GM18499 (cell line): ENCODE results near the gene SFI1.
"Not testable (repeated sequence)": the region's sequence is repeated elsewhere in the genome, so short reads cannot be mapped to it uniquely, and the experiment has no call there.

Source experiments
- ATAC-seq: cut with Tn5 transposase; IDR thresholded peaks from one replicate; pipeline ENCODE4 v1.9.1; 2021; ENCODE audit warnings: moderate number of reproducible peaks; ENCODE audit not compliant: insufficient read depth, unreplicated experiment

Gene SFI1

DNA sequence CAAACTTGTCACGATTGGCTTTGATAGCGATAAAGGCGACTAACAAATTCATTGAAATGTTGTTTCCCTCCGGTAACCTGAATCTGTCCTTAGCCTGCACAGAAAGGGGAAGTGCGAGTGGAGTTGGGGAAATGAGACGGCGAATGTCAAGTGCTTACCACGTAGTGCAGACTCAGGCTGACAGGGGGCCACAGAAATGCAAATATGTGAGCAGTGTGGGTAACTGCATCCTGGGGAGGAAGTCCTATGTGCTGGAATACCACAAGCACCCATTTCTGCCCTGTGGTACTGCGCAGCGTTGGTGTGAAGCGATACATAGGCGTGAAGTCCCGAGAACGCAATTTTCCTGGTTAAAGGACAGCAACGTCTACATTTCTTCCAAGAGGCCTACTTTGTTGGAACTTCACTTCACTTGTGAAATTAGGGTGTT is 5.8 kb upstream of the SFI1 start:
- ATAC-seq = no peak

DNA sequence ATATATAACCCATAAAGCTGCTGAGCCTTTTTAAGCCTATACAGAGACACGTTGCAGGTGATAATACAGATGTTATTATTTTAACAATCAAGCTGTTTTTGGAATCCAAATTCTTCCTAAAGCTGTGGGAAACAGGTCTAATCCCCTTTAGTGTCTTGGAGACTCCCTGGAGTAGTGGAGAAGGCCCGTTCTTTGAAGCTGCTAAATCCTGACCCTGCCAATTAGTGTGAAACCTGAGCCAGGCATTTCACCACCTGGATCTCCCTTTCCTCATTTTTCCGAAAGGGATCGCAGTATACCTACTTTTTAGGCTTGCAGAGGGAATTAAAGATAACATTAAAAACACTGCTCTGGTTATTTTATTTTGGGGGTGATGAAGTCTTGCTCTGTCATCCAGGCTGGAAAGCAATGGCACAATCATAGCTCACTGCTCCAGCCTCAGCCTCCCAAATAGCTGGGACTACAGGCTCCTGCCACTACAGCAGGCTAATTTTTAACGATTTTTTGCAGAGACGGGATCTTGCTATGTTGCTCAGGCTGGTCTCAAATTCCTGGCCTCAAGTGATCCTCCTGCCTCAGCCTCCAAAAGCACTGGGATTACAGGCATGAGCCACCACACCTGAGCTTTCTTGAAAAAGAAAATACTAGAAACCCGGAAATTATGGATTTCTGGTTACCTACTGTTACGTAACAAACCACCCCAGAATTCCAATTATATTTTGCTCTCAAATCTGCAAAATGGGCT is 4.9 kb upstream of the SFI1 start:
- ATAC-seq = no peak

DNA sequence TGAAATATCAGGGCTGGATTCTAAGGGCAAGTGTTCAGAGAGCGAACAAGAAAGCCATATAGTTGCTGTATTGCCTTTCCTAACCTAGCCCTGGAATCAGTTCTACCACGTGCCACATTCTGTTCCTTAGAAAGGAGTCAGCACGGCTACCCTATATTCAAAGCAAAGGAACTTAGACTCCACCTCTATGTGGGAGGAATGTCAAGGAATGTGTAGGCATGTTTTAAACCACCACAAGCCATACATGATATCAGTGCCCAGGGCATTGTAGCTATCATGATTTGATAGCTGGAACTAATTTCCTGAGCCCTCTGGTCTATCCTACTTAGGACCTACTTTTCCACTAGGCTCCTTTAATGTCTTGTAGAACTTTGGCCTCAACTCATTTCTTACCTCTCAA is 4.2 kb upstream of the SFI1 start:
- no peak for ATAC-seq

GRCh38 chr22:31493355-31493754 is 3.0 kb upstream of the SFI1 start:
- not testable (repeated sequence) for ATAC-seq

- ATAC-seq = no peak
Measured at GRCh38 chr22:31495343-31495742, 993 bp upstream of the SFI1 start.

DNA sequence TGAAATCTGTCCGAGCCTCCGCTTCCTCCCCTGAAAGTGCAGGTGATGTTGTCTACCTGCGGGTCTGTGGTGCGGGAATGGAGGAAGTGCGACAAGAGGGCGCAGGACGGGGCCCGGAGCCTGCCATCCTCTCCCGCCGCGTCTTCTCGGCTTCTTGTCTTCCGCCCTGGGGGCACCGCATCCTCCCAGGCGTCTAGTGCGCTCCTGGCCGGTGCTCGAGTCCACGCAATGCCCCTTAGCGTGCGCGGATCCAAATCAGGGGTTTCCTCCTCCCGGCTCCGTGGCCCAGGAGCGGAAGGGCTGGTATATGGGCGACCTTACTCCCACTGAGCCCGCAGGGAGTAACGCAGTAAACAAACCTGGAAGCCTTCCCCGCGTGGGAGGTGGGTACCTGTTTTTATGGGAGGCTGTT is 405 bp downstream of the SFI1 start:
- ATAC-seq = no peak

DNA sequence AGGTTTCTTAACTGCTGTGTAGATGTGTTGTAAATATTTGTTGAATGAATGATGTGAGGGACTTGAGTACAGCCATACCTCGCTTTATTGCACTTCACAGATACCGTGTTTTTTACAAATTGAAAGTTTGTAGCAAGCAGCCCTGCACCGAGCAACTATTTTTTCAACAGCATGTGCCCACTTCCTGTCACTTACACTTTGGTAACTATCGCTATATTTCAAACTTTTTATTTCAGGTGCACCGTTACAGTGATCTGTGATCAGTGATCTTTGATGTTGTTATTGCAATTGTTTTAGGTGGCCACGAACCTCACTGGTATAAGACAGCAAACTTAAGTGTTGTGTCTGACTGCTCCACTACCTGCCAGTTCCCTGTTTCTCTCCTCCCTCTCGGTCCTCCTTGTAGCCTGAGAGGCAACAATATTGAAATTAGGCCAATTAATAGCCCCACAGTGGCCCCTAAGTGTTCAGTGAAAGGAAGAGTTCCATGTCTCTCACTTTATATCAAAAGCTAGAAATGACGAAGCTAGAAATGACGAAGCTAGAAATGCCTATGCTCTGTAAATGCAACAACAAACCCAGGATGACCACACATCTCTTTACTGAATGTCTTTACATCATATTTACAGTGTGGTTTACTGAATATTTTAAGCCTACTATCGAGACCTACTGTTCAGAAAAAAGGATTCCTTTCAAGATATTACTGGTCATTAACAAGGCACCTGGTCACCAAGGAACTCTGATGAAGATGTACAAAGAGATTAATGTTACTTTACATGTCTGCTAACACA is 1.0 kb downstream of the SFI1 start:
- ATAC-seq = no peak

DNA sequence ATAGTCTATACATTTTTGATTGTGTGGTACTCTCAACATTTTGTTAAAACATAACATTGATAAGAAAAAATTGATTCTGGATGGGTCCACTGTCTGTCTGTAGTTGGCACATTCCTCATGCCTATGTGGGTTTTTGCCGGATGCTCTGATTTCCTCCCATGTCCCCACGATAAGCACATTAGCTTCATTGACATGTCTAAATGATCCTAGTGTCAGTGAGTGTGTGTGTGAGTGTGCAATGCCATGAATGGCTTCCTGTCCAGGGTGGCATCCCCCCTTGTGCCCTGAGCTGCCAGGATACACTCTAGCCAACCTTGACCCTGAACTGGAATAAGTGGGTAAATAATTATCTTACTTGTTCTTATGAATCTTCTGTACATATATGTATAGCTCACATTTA is 5.4 kb downstream of the SFI1 start:
- ATAC-seq = no peak

- ATAC-seq = no peak
Measured at GRCh38 chr22:31503211-31503964, 7.1 kb downstream of the SFI1 start.

DNA sequence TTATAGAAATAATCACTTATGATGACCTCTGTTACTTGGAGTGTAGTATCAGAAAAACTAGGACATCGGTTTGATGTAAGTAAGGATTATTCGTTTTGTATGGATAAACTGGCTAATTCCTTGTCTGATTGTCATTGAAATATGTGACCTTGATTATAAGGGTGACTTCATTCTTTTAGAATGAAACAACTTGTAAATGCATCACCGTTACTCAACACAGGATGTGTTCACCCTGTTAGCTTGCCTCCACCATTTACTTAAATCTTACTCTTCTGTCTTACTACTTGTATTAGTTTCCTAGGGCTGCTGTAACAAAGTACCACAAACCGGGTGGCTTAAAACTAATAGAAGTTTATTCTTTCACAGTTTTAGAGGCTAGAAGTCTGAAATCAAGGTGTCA is 7.9 kb downstream of the SFI1 start:
- ATAC-seq = no peak

- ATAC-seq = not testable (repeated sequence)
Measured at GRCh38 chr22:31507517-31507916, 11.2 kb downstream of the SFI1 start.

DNA sequence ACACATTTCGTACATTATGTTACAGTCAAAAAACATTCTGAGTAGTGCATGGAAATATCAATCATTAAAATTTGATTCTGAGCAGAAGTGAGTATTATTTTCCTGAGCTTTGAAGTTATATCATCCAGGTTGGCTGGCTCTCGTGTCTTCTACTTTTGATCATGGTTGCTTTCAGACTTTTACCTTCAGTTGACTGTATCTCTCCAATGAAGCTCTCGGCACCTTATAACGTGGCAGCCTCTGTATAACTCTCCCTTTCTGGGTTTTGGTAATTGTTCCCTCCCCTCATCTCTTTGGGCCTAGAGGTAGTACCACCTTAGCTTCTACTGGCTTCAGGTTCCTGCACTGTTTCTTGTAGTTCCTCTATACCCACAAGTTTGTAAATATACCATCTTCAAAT is 12.2 kb downstream of the SFI1 start:
- ATAC-seq = no peak

DNA sequence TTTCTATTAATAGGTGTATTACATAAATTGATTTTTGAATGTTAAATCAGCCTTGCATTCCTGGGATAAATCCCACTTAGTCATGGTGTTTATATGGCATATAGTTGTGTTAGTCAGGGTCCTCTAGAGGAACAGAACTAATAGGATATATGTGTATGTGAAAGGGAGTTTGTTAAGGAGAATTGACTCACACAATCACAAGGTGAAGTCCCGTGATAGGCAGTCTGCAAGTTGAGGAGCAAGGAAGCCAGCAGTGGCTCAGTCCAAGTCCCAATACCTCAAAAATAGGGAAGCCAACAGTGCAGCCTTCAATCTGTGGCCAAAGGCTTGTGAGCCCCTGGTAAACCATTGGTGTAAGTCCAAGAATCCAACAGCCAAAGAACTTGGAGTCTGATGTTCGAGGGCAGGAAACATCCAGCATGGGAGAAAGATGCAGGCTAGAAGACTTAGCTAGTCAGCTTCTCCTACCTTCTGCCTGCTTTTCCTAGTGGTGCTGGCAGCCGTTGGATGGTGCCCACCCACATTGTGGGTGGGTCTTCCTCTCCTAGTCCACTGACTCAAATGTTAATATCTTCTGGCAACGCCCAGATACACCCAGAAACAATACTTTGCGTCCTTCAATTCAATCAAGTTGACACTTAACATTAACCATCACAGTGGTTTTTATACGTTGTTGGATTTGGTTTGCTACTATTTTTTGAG is 12.9 kb downstream of the SFI1 start:
- no peak for ATAC-seq

- no peak for ATAC-seq
Measured at GRCh38 chr22:31520051-31520450, 23.7 kb downstream of the SFI1 start.

DNA sequence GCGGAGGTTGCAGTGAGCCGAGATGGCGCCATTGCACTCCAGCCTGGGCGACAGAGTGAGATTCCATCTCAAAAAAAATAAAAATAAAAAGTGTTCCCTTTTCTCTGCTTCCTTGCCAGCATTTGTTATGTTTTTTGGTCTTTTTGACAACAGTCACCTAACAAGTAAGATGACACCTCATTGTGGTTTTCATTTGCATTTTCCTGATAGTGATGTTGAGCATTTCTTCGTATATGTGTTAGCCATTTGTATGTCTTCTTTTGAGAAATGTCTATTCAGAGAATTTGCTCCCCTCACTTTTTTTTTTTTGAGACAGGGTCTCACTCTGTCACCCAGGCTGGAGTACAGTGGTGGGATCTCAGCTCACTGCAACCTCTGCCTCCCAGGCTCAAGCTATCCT is 27.8 kb downstream of the SFI1 start:
- ATAC-seq = not testable (repeated sequence)

GRCh38 chr22:31526270-31526669 is 29.9 kb downstream of the SFI1 start:
- no peak for ATAC-seq

GRCh38 chr22:31530823-31531195 is 34.5 kb downstream of the SFI1 start:
- ATAC-seq = no peak

GRCh38 chr22:31532060-31532459 is 35.7 kb downstream of the SFI1 start:
- ATAC-seq = no peak

GRCh38 chr22:31533374-31533773 is 37.0 kb downstream of the SFI1 start:
- ATAC-seq = no peak

- no peak for ATAC-seq
Measured at GRCh38 chr22:31537019-31537535, 40.7 kb downstream of the SFI1 start.
